GM21390 (cell line): ENCODE data around the gene SSNA1.

Source experiments
- ATAC-seq: cut with Tn5 transposase; IDR thresholded peaks from one replicate; pipeline ENCODE4 v1.9.1; 2021; ENCODE audit not compliant: unreplicated experiment

Gene SSNA1

DNA sequence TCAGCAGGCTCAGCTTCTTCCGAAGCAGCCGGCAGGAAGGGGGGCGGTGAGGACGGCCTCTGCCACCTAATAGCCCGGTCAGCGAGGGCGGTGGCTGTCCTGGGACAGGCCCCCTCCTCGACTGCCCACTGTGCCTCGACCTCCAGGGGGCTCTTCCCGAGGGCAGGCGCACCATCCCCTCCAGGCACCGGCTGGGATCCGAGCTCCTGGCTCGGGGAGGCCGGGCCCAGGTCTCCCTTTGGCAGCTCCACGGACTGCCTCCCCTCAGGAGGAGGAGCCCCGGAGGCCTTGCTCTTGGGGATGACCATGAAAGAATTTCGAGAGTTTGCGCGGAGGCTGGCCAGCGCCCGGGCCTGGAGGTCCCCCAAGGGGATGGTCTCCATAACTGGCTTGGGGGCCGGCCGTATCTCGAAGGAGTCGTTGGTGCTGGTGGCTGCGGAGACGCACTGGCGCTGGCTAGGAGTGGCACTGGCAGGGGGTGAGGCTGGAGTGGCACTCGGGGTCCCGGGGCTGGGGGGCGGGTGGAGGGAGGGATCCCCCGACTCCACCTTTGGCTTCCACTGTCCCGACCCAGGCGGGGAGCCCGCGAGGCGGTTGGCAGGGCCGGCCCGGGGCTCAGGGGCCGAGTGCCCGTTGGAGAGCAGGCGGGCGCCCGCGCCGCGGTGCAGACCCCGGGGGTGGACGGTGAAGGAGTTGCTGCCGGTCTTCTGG is 11.1 kb downstream of the SSNA1 start:
- ATAC-seq, result no peak

- peak; percentile 78 for ATAC-seq
Observed at GRCh38 chr9:137200311-137201204, 12.1 kb downstream of the SSNA1 start, which contains the start of gene TPRN. Gene TPRN, minus strand, starts transcription at chr9:137200741. Its CDS starts 30 bp downstream, at chr9:137200711.

GRCh38 chr9:137201205-137201868 is 12.9 kb downstream of the SSNA1 start:
- no peak for ATAC-seq

DNA sequence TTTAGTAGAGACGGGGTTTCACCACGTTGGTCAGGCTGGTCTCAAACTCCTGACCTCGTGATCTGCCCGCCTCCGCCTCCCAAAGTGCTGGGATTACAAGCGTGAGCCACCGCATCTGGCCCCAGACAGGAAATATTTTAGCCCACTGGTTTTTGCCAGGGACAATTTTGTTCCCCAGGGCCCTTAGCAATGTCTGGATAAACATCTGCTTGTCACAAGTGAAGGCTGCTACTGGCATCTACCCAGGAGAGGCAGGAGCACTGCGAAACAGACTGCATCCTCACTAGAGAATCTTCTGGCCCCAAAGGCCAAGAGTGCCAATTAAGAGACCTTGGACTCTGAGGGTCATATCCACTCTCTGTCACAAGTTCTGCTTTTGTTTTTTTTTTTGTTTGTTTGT is 14.5 kb downstream of the SSNA1 start:
- ATAC-seq, result no peak

DNA sequence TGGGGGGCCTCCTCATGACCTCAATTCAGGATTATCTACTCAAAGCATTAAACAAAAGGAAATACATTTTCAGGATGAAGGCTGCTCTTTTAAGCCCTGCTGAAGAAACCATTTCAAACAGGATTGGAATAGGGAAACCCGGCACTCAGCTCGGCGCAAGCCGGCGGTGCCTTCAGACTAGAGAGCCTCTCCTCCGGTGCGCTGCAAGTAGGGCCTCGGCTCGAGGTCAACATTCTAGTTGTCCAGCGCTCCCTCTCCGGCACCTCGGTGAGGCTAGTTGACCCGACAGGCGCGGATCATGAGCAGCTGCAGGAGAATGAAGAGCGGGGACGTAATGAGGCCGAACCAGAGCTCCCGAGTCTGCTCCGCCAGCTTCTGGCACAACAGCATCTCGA is 16.3 kb downstream of the SSNA1 start:
- no peak for ATAC-seq

DNA sequence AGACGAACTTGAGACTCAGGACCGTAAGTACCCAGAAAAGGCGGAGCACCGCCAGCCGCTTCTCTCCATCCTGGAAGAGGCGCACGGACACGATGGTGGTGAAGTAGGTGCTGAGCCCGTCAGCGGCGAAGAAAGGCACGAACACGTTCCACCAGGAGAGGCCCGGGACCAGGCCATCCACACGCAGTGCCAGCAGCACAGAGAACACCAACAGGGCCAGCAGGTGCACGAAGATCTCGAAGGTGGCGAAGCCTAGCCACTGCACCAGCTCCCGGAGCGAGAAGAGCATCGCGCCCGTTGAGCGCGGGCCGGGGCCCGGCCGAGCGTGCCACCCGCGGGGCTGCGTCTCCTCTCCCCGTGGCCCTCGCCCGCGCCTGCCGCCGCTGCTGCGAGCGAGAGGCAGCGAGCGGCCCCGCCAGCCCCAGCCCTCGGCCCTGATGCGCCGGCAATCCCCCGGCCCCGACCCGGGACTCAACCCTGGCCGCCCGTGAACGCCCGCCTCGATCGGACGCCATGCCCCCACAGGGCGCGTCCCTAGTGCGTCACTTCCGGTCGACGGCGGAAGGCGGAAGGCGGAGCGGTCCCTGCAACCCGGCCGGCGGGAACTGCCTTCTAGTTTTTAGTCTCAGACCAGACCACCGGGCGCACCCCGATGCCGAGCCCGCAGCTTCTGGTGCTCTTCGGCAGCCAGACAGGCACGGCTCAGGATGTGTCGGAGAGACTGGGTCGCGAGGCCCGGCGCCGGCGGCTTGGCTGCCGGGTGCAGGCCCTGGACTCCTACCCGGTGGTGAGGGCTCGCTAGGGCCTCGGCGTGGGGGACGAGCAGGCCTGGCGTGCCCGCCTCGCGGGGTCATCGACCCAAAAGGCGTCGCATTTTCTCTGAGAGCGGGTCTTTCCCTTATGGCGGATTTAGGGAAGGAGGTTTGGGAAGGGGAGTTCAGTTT is 16.9 kb downstream of the SSNA1 start, which contains the start of the genes NDOR1 and TMEM203:
Gene NDOR1, plus strand, starts transcription at position 575 of the 944 bp plus-strand sequence. Its CDS starts 78 bp downstream, at position 653.
Gene TMEM203, minus strand, starts transcription at position 523 of the 944 bp plus-strand sequence. Its CDS starts 234 bp downstream, at position 289.
- ATAC-seq, result peak; percentile 53

DNA sequence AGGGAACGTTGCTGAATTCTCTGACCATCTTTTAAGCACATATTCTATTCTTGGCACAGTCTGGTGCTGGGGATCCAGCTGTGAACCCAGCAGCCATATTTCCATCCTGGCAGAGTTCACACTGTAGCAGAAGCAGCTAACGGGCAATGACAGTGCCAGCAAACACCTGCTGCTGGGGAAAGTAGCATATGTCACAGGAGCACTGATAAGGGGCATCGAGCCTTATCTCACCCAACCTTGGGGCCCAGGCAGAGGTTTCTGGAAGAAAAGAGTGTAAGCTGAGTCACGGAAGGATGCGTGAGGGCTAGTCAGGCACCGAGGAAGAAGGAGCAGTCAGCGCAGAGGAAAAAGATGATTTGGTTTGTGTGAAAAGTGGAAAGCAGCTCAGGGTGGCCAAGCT is 18.1 kb downstream of the SSNA1 start:
- no peak for ATAC-seq

DNA sequence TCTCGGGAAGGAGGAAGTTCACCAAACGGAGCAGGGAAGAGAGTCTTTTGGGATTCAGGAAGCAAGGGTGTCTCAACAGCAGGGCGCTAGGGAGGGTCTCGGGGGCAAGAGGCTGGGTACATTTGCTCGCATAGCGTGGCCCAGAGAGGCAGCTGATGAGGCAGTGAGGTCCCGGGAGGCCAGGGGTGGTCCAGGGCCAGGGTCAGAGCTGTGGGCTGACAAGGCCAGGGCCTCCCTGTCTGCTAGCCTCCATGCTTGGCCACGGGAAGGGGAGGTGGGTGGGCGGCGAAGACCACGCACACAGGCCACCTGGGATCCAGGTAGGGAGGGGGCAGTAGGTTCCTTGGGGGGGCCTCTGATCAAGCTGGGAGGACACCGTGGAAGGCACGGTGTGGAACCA is 23.1 kb downstream of the SSNA1 start:
- ATAC-seq, result no peak

DNA sequence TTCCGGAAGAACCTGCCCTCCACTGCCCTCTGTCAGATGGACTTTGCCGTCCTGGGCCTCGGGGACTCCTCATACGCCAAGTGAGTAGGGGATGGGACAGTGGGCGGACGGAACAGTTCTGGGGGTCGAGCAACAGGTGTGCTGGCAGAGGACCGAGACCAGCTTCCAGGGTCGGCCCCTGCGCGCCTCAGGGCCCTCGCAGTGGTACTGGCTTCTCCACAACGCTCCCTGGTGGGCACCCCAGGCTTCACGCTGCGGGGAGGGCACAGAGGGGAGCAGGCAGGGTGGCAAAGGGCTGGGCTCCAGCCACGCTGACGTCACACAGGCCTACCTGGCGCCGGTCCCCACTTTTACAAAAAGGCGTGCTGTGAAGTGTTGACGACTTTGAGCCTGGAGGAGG is 24.0 kb downstream of the SSNA1 start:
- ATAC-seq, result no peak

DNA sequence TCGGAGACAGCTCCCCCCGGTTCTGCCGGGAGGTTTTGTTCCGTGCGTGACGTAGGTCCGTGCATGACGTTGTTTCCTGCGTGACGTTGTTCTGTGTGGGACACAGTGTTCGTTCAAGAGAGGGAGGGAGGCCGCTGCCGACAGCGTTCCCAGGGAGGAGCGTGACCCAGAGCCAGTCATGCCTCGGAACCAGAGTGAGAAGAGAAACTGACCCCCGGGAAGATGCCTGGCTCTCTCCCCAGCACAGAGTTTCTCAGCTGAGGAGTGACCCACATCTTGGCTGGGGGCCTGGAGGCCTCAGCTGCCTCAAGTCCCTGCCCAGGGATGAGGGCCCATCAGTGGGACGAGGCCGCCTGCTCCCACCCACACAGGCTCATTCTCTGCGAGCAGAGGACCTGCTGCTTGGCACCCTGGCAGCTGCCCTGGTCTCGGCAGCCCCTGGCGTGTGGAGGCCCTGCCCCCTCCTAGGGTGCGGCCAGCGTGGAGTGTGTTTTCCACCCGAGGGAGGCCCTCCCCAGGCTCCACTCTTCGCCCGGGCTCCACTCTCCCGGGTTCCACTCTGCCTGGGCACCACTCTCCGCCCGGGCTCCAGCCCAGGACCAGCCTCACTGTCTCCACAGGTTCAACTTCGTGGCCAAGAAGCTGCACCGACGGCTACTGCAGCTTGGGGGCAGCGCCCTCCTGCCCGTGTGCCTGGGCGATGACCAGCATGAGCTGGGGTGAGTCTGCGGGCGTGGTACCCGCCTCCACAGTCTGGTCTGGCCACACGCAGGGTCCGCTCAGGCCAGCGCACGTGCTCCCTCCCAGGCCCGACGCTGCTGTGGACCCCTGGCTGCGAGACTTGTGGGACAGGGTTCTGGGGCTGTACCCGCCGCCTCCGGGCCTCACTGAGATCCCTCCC is 24.9 kb downstream of the SSNA1 start:
- no peak for ATAC-seq

- no peak for ATAC-seq
Observed at GRCh38 chr9:137214620-137215019, 26.1 kb downstream of the SSNA1 start.

- ATAC-seq, result no peak
Observed at GRCh38 chr9:137215196-137215986, 26.9 kb downstream of the SSNA1 start.

DNA sequence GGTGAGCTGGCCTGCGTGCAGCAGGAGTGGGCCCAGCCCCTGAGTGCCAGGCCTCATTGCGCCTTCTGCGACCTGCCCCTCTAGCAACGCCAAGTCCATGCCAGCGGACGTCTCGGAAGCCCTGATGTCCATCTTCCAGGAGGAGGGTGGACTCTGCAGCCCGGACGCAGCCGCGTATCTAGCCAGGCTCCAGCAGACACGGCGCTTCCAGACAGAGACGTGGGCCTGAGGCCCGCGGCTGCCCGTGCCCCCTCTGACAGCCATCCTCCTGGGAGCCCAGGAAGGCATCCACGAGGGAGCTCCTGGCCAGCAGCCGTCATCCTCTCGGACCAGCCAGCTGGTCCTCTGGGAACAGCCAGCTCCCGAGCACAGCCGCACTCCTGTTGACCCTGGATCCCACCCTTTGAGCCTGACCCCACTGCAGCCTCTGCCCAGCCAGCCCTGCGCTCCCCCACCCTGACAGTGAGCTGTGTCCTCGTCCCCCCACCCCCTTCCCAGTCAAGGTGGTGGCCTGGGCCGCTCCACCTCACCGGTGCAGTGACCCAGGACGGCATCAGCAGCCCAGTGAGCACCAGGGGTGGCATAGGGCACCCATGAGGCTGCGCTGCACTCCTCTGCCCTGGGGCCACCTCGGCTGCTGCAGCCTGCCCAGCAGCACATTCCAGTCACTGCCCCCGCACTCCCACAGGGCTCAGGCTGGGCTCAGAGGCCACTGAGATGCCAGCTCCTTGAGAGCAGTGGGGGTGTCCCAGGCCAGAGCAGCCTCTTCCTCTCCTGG is 27.9 kb downstream of the SSNA1 start:
- ATAC-seq, result no peak

DNA sequence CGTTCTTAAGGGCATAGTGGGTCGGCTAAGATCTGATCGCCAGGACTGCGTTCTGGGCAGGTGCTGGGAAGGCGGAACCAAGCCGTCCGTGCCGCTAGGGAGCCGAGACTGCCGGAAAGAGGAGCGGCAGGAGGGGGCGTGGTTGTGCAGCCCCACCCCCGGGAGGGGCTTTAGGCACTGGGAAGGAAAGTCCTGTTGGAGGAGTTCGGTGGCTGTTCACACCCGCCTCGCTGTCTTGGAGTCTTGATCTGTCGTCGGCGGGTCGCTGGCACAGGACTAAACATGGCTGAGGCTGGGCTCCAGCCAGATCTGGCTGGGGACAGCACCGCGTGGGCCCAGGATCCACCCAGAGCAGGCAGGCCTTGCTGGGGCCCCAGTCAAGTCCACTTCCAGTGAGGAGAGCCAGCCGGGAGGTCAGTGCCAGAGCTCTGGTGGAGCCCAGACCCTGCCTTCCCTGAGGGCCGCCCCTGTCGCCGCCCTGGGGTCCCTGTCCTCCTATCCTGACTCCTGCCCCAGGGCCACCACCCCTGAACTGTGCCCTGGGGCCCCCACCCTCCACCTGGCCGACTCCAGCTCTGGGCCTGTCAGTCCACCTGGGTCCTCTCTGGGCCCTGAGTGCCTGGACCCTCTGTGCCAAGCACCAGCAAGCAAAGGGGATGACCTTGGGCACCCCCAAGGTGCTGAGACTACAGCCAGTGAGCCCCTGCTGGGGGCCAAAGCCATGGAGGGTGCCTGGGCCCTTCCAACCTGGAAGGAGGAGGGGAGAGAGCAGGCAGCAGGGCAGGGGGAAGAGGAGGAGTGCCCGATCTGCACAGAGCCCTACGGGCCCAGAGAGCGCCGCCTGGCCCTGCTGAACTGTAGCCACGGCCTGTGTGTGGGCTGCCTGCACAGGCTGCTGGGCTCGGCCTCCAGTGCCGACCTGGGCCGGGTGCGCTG is 29.1 kb downstream of the SSNA1 start:
- ATAC-seq, result no peak

DNA sequence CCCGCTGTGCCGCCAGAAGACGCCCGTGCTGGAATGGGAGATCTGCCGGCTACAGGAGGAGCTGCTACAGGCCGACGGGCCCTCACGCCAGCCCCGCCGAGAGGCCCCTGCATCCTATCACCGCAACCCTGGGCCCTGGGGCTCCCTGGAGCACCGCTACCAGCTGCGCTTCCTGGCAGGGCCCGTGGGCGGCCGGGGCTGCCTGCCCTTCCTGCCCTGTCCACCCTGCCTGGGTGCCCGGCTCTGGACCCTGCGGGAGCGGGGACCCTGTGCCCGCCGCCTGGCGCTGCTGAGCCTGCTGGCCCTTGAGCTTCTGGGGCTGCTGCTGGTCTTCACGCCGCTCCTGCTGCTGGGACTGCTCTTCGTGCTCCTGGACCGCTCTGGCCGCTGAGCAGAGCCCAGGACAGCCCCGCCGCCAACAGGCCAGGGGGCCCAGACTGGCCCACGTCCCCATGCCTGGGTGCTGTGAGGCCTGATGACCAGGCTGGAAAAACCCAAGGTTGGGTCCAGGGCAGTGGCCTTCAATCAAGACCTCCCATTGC is 29.8 kb downstream of the SSNA1 start:
- no peak for ATAC-seq

DNA sequence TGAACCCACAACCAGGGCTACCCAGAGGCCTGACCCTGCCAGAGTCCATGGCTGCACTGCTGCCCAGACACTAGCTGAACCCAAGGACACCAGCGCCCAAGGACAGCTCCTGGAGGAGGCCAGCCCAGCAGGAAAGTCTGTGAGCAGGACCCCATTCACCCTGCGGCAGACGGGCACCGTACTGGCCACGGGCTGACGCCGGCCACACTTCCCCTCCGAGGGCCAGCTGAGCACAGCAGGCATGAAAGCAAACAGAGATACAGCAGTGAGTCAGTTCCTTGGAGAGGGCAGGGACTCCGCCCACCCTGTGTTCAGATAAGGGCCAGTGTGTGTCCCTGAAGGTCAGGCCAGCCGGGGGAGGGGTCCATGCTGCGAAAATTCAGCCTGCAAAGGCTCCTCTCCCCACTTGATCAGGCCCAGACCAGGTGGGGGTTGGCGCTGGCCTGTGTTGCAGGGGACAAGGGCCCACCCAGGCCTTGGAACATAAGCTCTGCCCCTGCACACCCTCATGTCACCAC is 30.3 kb downstream of the SSNA1 start:
- no peak for ATAC-seq
